K562 (cell line): ENCODE data around the gene REX1BD. TPM values are rescaled to one million over a fixed set of nuclear protein-coding genes. Genes with fewer than 3 reads are reported as not detected.

Source experiments
- CREM ChIP-seq: IDR thresholded peaks from 2 replicates; pipeline ENCODE4 v1.6.1; 2014; ENCODE audit warnings: antibody characterized with exemption, low read depth
- DMBX1 ChIP-seq: fragments of 250-450 bp; sonication (Bioruptor Pico); IDR thresholded peaks from 2 replicates; pipeline ENCODE4 v1.8.0; 2022; ENCODE audit warnings: inconsistent platforms, mild to moderate bottlenecking, moderate library complexity, borderline replicate concordance
- E4F1 ChIP-seq: fragments of 250-450 bp; sonication (Bioruptor Pico); IDR thresholded peaks from 2 replicates; pipeline ENCODE4 v1.5.0; 2021; ENCODE audit warnings: mild to moderate bottlenecking, borderline replicate concordance
- EGR1 ChIP-seq: fragments of 450-650 bp; conservative IDR thresholded peaks from 2 replicates; pipeline ENCODE4 v1.6.1; 2017; ENCODE audit warnings: mild to moderate bottlenecking
- ETV1 ChIP-seq: fragments of 450-650 bp; conservative IDR thresholded peaks from 2 replicates; pipeline ENCODE4 v1.6.1; 2016; ENCODE audit warnings: missing genetic modification characterization, control low read depth, low read depth, missing compliant biosample characterization
- FOXP1 ChIP-seq: sonication (generic); formaldehyde crosslinking; IDR thresholded peaks from 2 replicates; pipeline ENCODE4 v1.8.0; 2022; ENCODE audit warnings: mild to moderate bottlenecking, missing genetic modification reagents
- KDM1A ChIP-seq, 2 experiments: fragments of 450-650 bp; IDR thresholded peaks; 2 replicates each; pipeline ENCODE4 v1.6.1; 2016; ENCODE audit warnings: mild to moderate bottlenecking in 2 of 2
- LARP7 ChIP-seq: fragments of 450-650 bp; IDR thresholded peaks from 2 replicates; pipeline ENCODE4 v1.6.1; 2016
- NCOA1 ChIP-seq: fragments of 450-650 bp; IDR thresholded peaks from 2 replicates; pipeline ENCODE4 v1.6.1; 2016; ENCODE audit warnings: low read depth
- PHF20 ChIP-seq: fragments of 450-650 bp; IDR thresholded peaks from 2 replicates; pipeline ENCODE4 v1.6.1; 2018; ENCODE audit not compliant: partially characterized antibody
- POLR2A ChIP-seq: fragments of 450-650 bp; conservative IDR thresholded peaks from 2 replicates; pipeline ENCODE4 v1.6.1; 2016
- SMARCA5 ChIP-seq: fragments of 450-650 bp; IDR thresholded peaks from 2 replicates; pipeline ENCODE4 v1.6.1; 2016
- STAT5A ChIP-seq: IDR thresholded peaks from 2 replicates; pipeline ENCODE4 v1.6.1; 2012; ENCODE audit warnings: low read length, inconsistent platforms, borderline replicate concordance
- TEAD2 ChIP-seq: fragments of 450-650 bp; IDR thresholded peaks from 2 replicates; pipeline ENCODE4 v1.6.1; 2016; ENCODE audit warnings: missing genetic modification characterization, control low read depth, missing compliant biosample characterization
- YY1 ChIP-seq, 3 experiments: IDR thresholded peaks; 2 replicates each; pipeline ENCODE4 v1.6.1; 2011; ENCODE audit warnings: low read length in 2 of 3, mild to moderate bottlenecking in 2 of 3, moderate library complexity in 2 of 3, borderline replicate concordance in 1 of 3, control low read depth in 1 of 3, low read depth in 1 of 3; ENCODE audit not compliant: insufficient read depth in 3 of 3, insufficient replicate concordance in 2 of 3, control insufficient read depth in 1 of 3, insufficient read length in 1 of 3; ENCODE audit errors: extremely low read depth in 1 of 3
- ZNF717 ChIP-seq: fragments of 250-450 bp; sonication (Bioruptor Pico); IDR thresholded peaks from 2 replicates; pipeline ENCODE4 v1.5.0; 2021
- ZNF766 ChIP-seq: fragments of 200-800 bp; sonication (Bioruptor generic); conservative IDR thresholded peaks from 2 replicates; pipeline ENCODE4 v1.6.1; 2016; ENCODE audit warnings: missing genetic modification characterization, missing compliant biosample characterization
- polyA plus RNA-seq, 8 experiments: library from polyadenylated mRNA; depleted of rRNA in 4 of 8; stranded (reverse) in 5 of 8; unstranded in 3 of 8; fragments of >200 nt; fragmentation: Nextera tagmentation in 2 of 8; fragmentation: Illumina TruSeq in 1 of 8; extraction: Ambion mirVana in 2 of 8; extraction: Trizol in 1 of 8; gene quantifications; 2 replicates each; pipeline versions ENCODE4 v1.2.1 to v1.2.3, GENCODE V29; 2011 to 2014; ENCODE audit warnings: inconsistent platforms in 1 of 8, missing spikeins in 1 of 8
- total RNA-seq, 7 experiments: library from RNA; depleted of rRNA in 6 of 7; stranded (reverse); fragments of >200 nt in 6 of 7; fragmentation: Illumina TruSeq in 2 of 7; extraction: Trizol in 2 of 7; gene quantifications; 2 replicates each; pipeline versions ENCODE4 v1.2.1 to v1.2.3, GENCODE V29; 2011 to 2021; ENCODE audit warnings: low replicate concordance in 1 of 7
- TF ChIP-seq, protein P1 (sequence below): sonication (generic); formaldehyde crosslinking; IDR thresholded peaks from 2 replicates; pipeline ENCODE4 v1.8.0; 2023; ENCODE audit warnings: mild to moderate bottlenecking, missing genetic modification reagents
- TF ChIP-seq, protein P2 (sequence below): fragments of 450-650 bp; IDR thresholded peaks from 2 replicates; pipeline ENCODE4 v1.6.1; 2018; ENCODE audit warnings: mild to moderate bottlenecking, low read depth; ENCODE audit not compliant: partially characterized antibody

The REX1BD gene
- total and polyA plus RNA-seq, 9 of the 15 experiments (the other 6 are each of a cell fraction or from before 2014, with no cell fraction given), result 1.9 to 136 (median 13.8) TPM

- TF ChIP-seq, protein P1, sequence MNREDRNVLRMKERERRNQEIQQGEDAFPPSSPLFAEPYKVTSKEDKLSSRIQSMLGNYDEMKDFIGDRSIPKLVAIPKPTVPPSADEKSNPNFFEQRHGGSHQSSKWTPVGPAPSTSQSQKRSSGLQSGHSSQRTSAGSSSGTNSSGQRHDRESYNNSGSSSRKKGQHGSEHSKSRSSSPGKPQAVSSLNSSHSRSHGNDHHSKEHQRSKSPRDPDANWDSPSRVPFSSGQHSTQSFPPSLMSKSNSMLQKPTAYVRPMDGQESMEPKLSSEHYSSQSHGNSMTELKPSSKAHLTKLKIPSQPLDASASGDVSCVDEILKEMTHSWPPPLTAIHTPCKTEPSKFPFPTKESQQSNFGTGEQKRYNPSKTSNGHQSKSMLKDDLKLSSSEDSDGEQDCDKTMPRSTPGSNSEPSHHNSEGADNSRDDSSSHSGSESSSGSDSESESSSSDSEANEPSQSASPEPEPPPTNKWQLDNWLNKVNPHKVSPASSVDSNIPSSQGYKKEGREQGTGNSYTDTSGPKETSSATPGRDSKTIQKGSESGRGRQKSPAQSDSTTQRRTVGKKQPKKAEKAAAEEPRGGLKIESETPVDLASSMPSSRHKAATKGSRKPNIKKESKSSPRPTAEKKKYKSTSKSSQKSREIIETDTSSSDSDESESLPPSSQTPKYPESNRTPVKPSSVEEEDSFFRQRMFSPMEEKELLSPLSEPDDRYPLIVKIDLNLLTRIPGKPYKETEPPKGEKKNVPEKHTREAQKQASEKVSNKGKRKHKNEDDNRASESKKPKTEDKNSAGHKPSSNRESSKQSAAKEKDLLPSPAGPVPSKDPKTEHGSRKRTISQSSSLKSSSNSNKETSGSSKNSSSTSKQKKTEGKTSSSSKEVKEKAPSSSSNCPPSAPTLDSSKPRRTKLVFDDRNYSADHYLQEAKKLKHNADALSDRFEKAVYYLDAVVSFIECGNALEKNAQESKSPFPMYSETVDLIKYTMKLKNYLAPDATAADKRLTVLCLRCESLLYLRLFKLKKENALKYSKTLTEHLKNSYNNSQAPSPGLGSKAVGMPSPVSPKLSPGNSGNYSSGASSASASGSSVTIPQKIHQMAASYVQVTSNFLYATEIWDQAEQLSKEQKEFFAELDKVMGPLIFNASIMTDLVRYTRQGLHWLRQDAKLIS, result no peak
- TF ChIP-seq DMBX1 (CRISPR knock-in tag) (0 out of 2 replicates have a peak, but pooled peaks have one; percentile 40), TEAD2 (tag) (no peak), YY1 (IDR thresholded peaks at IDR 0.05; ENCODE audit: borderline replicate concordance in 1 of 3, control insufficient read depth in 1 of 3, extremely low read depth in 1 of 3, insufficient read depth in 3 of 3, insufficient read length in 1 of 3, insufficient replicate concordance in 2 of 3, low read depth in 1 of 3, low read length in 2 of 3) (peak in 2 of 3 experiments; percentile 57 to 67), ZNF766 (0 out of 2 replicates have a peak, but pooled peaks have one; percentile 46), NCOA1 (0 out of 2 replicates have a peak, but pooled peaks have one; percentile 24), E4F1 (no peak), KDM1A (IDR thresholded peaks at IDR 0.05) (peak; percentile 97 to 99), ETV1 (tag) (peak; percentile 98), STAT5A (0 out of 2 replicates have a peak, but pooled peaks have one; percentile 20), FOXP1 (CRISPR knock-in tag) (no peak), ZNF717 (no peak), POLR2A (peak; percentile 80), PHF20 (peak; percentile 83), CREM (peak; percentile 95), LARP7 (no peak), SMARCA5 (peak; percentile 99), EGR1 (peak; percentile 82)
- TF ChIP-seq, protein P2, sequence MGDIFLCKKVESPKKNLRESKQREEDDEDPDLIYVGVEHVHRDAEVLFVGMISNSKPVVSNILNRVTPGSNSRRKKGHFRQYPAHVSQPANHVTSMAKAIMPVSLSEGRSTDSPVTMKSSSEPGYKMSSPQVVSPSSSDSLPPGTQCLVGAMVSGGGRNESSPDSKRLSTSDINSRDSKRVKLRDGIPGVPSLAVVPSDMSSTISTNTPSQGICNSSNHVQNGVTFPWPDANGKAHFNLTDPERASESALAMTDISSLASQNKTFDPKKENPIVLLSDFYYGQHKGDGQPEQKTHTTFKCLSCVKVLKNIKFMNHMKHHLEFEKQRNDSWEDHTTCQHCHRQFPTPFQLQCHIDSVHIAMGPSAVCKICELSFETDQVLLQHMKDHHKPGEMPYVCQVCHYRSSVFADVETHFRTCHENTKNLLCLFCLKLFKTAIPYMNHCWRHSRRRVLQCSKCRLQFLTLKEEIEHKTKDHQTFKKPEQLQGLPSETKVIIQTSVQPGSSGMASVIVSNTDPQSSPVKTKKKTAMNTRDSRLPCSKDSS, result no peak
Observed at GRCh38 chr19:18557411-18558201, 31.0 kb upstream of the REX1BD start, which contains the start of gene KXD1 (continued).
